ENCODE results near the gene TMEM50B. TPM values are rescaled to one million over a fixed set of nuclear protein-coding genes. Genes with fewer than 3 reads are reported as not detected.

The TMEM50B gene
- total and polyA plus RNA-seq, 2 donors (not counting 1 experiment from before 2014, with no cell fraction given) = 28.4 to 60.8 TPM

DNA sequence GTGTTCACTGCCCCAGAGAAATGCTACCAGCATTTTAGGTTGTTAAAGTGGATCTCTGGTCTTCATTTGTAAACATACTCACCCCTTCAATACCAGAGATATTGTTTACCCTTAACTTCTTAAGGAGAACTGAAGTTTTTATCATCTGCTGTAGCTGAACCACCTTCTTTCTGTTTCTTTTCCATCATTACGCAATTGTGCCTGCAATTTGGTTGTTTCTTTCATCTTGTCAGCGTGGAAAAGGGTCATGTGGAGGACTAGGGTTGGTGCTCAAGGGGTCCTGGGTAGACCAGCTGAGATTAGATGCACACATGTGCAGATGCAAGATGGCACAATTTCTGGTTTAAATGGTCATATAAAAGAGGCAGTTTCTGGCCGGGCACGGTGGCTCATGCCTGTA, 39.1 kb upstream of the TMEM50B start:
- no peak overlapping the region for H2AFZ ChIP-seq (ENCODE audit: low read length)
- H3K9me3 ChIP-seq (ENCODE audit: control insufficient read depth, insufficient read depth, low read depth, low read length) = no peaks in the 10 kb centered on the region
- no peak overlapping the region for H3K9ac ChIP-seq (ENCODE audit: insufficient read depth, low read length)
- H3K27ac ChIP-seq (ENCODE audit: insufficient read depth, low read length) = no peak overlapping the region
- no peak for TF ChIP-seq EZH2 (IDR thresholded peaks at IDR 0.05; ENCODE audit: low read length, missing control alignments)
- TF ChIP-seq CTCF (conservative IDR thresholded peaks at IDR 0.05 in 1 of 2, IDR thresholded peaks at IDR 0.05 in 1 of 2; ENCODE audit: low read depth in 1 of 2, low read length in 2 of 2) = no peak
- H3K36me3 ChIP-seq (ENCODE audit: control insufficient read depth, insufficient read depth, low read length) = peaks cover 12% of the 10 kb centered on the region
- no peaks in the 10 kb centered on the region for H3K4me1 ChIP-seq (ENCODE audit: control insufficient read depth, extremely low read depth, insufficient read depth, low read length)
- H3K4me2 ChIP-seq (ENCODE audit: extremely low read depth, insufficient read depth, low read length) = no peak overlapping the region
- no peak overlapping the region for H3K4me3 ChIP-seq (replicated peaks in 1 of 4; ENCODE audit: control extremely low read depth in 1 of 4, insufficient read depth in 1 of 4, low read depth in 3 of 4, low read length in 4 of 4)
- H3K79me2 ChIP-seq (ENCODE audit: control insufficient read depth, insufficient read depth, low read length) = no peaks in the 10 kb centered on the region
- no peak for DNase-seq (ENCODE audit: low read depth in 2 of 2)
- H3K27me3 ChIP-seq (ENCODE audit: control insufficient read depth, insufficient read depth, low read length) = no peaks in the 10 kb centered on the region
- no peaks in the 10 kb centered on the region for H4K20me1 ChIP-seq (ENCODE audit: control insufficient read depth, extremely low read depth, insufficient read depth, low read length)

- Histone ChIP-seq H3K27ac (ENCODE audit: insufficient read depth, low read length) (peak overlapping the region; percentile 27), H3K79me2 (ENCODE audit: control insufficient read depth, insufficient read depth, low read length) (no peaks in the 10 kb centered on the region), H2AFZ (ENCODE audit: low read length) (no peak overlapping the region), H3K27me3 (ENCODE audit: control insufficient read depth, insufficient read depth, low read length) (no peaks in the 10 kb centered on the region), H4K20me1 (ENCODE audit: control insufficient read depth, extremely low read depth, insufficient read depth, low read length) (no peaks in the 10 kb centered on the region), H3K4me3 (replicated peaks in 1 of 4; ENCODE audit: control extremely low read depth in 1 of 4, insufficient read depth in 1 of 4, low read depth in 3 of 4, low read length in 4 of 4) (no peak overlapping the region), H3K9me3 (ENCODE audit: control insufficient read depth, insufficient read depth, low read depth, low read length) (no peaks in the 10 kb centered on the region), H3K36me3 (ENCODE audit: control insufficient read depth, insufficient read depth, low read length) (peaks cover 13% of the 10 kb centered on the region), H3K4me1 (ENCODE audit: control insufficient read depth, extremely low read depth, insufficient read depth, low read length) (no peaks in the 10 kb centered on the region), H3K9ac (ENCODE audit: insufficient read depth, low read length) (no peak overlapping the region), H3K4me2 (ENCODE audit: extremely low read depth, insufficient read depth, low read length) (no peak overlapping the region)
- DNase-seq (ENCODE audit: low read depth in 2 of 2) = peak in 1 of 2 donors; percentile 76
- TF ChIP-seq CTCF (conservative IDR thresholded peaks at IDR 0.05 in 1 of 2, IDR thresholded peaks at IDR 0.05 in 1 of 2; ENCODE audit: low read depth in 1 of 2, low read length in 2 of 2) = no peak
- no peak for TF ChIP-seq EZH2 (IDR thresholded peaks at IDR 0.05; ENCODE audit: low read length, missing control alignments)
Measured at GRCh38 chr21:33514229-33514628, 34.5 kb upstream of the TMEM50B start.

DNA sequence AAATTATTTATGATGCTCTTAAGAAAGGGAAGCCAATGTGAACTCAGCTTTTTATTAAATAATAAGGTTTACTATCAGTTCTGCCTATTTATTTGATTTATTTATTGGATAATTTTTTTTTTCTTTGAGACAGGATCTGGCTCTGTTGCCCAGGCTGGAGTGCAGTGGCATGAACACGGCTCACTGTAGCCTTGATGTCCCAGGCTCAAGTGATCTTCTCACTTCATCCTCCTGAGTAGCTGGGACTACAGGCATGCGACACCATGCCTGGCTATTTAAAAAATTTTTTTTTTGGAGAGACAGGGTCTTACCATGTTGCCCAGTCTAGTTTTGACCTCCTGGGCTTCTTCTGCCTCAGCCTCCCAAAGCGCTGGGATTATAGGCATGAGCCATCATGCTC, 32.7 kb upstream of the TMEM50B start:
- Histone ChIP-seq H3K27me3 (ENCODE audit: control insufficient read depth, insufficient read depth, low read length) (no peaks in the 10 kb centered on the region), H2AFZ (ENCODE audit: low read length) (no peak overlapping the region), H3K9ac (ENCODE audit: insufficient read depth, low read length) (no peak overlapping the region), H3K36me3 (ENCODE audit: control insufficient read depth, insufficient read depth, low read length) (peaks cover 13% of the 10 kb centered on the region), H3K27ac (ENCODE audit: insufficient read depth, low read length) (no peak overlapping the region), H4K20me1 (ENCODE audit: control insufficient read depth, extremely low read depth, insufficient read depth, low read length) (no peaks in the 10 kb centered on the region), H3K9me3 (ENCODE audit: control insufficient read depth, insufficient read depth, low read depth, low read length) (no peaks in the 10 kb centered on the region), H3K4me1 (ENCODE audit: control insufficient read depth, extremely low read depth, insufficient read depth, low read length) (no peaks in the 10 kb centered on the region), H3K4me2 (ENCODE audit: extremely low read depth, insufficient read depth, low read length) (no peak overlapping the region), H3K79me2 (ENCODE audit: control insufficient read depth, insufficient read depth, low read length) (no peaks in the 10 kb centered on the region), H3K4me3 (replicated peaks in 1 of 4; ENCODE audit: control extremely low read depth in 1 of 4, insufficient read depth in 1 of 4, low read depth in 3 of 4, low read length in 4 of 4) (no peak overlapping the region)
- TF ChIP-seq CTCF (conservative IDR thresholded peaks at IDR 0.05 in 1 of 2, IDR thresholded peaks at IDR 0.05 in 1 of 2; ENCODE audit: low read depth in 1 of 2, low read length in 2 of 2) = no peak
- TF ChIP-seq EZH2 (IDR thresholded peaks at IDR 0.05; ENCODE audit: low read length, missing control alignments) = no peak
- DNase-seq (ENCODE audit: low read depth in 2 of 2) = no peak

All from fibroblast of lung (primary cell).